Psoas muscle (tissue), 8 donors: ENCODE measurements around the gene ATXN2. TPM values are rescaled to one million over a fixed set of nuclear protein-coding genes. Genes with fewer than 3 reads are reported as not detected.

Experiments used
- ATAC-seq, 4 donors: fragments of 200-7000 bp; cut with Tn5 transposase; one replicate each; pipeline ENCODE4 v1.9.1; 2020; ENCODE audit warnings: moderate library complexity in 3 of 4, mild to moderate bottlenecking in 2 of 4
- DNase-seq, 2 donors: peaks; one replicate each; pipeline ENCODE4 v3.0.0-alpha.2; 2020
- H3K27ac ChIP-seq: fragments of 200-600 bp; one replicate; pipeline ENCODE4 v1.8.0; 2022
- H3K27me3 ChIP-seq, 3 donors: fragments of 200-600 bp in 1 of 3; one replicate each; pipeline versions ENCODE4 v1.6.1 to v1.8.0; 2013 to 2022; ENCODE audit warnings: low read length in 2 of 3, mild to moderate bottlenecking in 2 of 3, moderate library complexity in 1 of 3; ENCODE audit not compliant: insufficient read depth in 3 of 3
- H3K36me3 ChIP-seq, 2 donors: fragments of 200-600 bp in 1 of 2; one replicate each; pipeline versions ENCODE4 v1.6.1 to v1.8.0; 2013 to 2022; ENCODE audit warnings: low read depth in 1 of 2, mild to moderate bottlenecking in 1 of 2, moderate library complexity in 1 of 2; ENCODE audit not compliant: insufficient read depth in 1 of 2
- H3K4me1 ChIP-seq: fragments of 200-600 bp; one replicate; pipeline ENCODE4 v1.8.0; 2022
- H3K4me3 ChIP-seq: fragments of 200-600 bp; one replicate; pipeline ENCODE4 v1.8.0; 2022; ENCODE audit warnings: mild to moderate bottlenecking
- H3K9me3 ChIP-seq: fragments of 200-600 bp; one replicate; pipeline ENCODE4 v1.8.0; 2022
- WGBS, 3 donors: extraction: QIAGEN DNeasy Blood & Tissue Kit; methylation state at CpG; one replicate each; pipeline versions ENCODE4 v1.1.6 to v1.1.7; 2013; 5-methylcytosine and 5-hydroxymethylcytosine counted together
- intact Hi-C, 2 donors: fragments of 100-400 bp; cut with DNase I; formaldehyde crosslinking; loops; one replicate each; pipeline versions ENCODE4 v1.11.0 to v1.14.2; 2022
- polyA plus RNA-seq, 3 donors: library from polyadenylated mRNA; stranded (reverse); fragments of 200-250 nt; gene quantifications; one replicate each; pipeline ENCODE4 v1.2.3, GENCODE V29; 2013
- total RNA-seq, 4 donors: library from RNA; stranded (reverse); fragmentation: NEBNext Ultra II Directional in 2 of 4; extraction: Animal tissue kit (Norgen Biotek cat#: 25700) in 2 of 4; gene quantifications; one replicate each; pipeline versions ENCODE4 v1.2.1 to v1.2.4, GENCODE V29; 2021 to 2023
- TF ChIP-seq, protein P1 (sequence below): fragments of 200-600 bp; IDR thresholded peaks from one replicate; pipeline ENCODE4 v1.8.0; 2022; ENCODE audit warnings: antibody characterized with exemption
- donor health status: healthy with polysubstance abuse.
- donor health status: DM: no; HTN: no; CAD: no; lungs with moderate emphysema.
- donor health status: Bipolar disorder and iron deficiency.
- donor health status: healthy.
- donor health status: DM: yes; HTN: yes; CAD: no.
- donor health status: DM: no; HTN: no; CAD: no.
- donor health status: DM: no; HTN: no; CAD: no.
- donor health status: DM: yes; HTN: yes; CAD: no.

ATXN2 gene
- total and polyA plus RNA-seq, 7 donors, result 17.2 to 39.2 (median 32.9) TPM

DNA sequence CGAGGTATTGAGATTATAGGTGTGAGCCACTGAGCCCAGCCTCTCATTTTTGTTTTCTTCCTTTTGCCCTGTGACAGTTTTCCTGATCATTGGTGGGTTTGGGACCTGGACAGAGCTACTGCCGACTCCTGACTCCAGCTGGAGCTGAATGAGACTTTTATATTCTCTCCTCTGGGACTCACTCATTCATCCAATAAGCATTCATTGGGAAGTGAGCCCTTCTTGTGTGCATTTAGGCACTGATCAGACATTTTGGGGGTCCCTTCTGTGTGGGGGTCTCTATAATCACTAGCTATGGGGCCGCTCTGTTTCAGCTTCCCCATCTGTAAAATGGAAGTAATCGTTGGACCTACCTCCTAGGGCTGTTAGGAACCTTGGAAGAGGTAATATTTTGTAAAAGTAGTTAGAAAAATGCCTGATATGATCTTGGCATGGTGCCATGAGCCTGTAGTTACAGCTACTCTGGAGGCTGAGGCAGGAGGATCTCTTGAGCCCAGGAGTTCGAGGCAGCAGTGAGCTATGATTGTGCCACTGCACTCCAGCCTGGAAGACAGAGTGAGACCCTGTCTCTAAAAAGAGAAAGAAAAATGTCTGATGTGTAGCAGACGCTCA, 186.2 kb downstream of the ATXN2 start:
- Histone ChIP-seq H3K27ac (peak overlapping the region; percentile 74), H3K4me3 (no peak overlapping the region), H3K4me1 (peaks cover 42% of the 10 kb centered on the region), H3K36me3 (no peaks in the 10 kb centered on the region), H3K9me3 (no peaks in the 10 kb centered on the region), H3K27me3 (no peaks in the 10 kb centered on the region)
- ATAC-seq (no peak), DNase-seq (no peak)
- intact Hi-C loops, result no loop called here
- WGBS, 3 donors, result 60 to 68% (median 62%) methylated on average over 6 of the region's 6 CpGs
- TF ChIP-seq, protein P1, sequence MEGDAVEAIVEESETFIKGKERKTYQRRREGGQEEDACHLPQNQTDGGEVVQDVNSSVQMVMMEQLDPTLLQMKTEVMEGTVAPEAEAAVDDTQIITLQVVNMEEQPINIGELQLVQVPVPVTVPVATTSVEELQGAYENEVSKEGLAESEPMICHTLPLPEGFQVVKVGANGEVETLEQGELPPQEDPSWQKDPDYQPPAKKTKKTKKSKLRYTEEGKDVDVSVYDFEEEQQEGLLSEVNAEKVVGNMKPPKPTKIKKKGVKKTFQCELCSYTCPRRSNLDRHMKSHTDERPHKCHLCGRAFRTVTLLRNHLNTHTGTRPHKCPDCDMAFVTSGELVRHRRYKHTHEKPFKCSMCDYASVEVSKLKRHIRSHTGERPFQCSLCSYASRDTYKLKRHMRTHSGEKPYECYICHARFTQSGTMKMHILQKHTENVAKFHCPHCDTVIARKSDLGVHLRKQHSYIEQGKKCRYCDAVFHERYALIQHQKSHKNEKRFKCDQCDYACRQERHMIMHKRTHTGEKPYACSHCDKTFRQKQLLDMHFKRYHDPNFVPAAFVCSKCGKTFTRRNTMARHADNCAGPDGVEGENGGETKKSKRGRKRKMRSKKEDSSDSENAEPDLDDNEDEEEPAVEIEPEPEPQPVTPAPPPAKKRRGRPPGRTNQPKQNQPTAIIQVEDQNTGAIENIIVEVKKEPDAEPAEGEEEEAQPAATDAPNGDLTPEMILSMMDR, result no peak

DNA sequence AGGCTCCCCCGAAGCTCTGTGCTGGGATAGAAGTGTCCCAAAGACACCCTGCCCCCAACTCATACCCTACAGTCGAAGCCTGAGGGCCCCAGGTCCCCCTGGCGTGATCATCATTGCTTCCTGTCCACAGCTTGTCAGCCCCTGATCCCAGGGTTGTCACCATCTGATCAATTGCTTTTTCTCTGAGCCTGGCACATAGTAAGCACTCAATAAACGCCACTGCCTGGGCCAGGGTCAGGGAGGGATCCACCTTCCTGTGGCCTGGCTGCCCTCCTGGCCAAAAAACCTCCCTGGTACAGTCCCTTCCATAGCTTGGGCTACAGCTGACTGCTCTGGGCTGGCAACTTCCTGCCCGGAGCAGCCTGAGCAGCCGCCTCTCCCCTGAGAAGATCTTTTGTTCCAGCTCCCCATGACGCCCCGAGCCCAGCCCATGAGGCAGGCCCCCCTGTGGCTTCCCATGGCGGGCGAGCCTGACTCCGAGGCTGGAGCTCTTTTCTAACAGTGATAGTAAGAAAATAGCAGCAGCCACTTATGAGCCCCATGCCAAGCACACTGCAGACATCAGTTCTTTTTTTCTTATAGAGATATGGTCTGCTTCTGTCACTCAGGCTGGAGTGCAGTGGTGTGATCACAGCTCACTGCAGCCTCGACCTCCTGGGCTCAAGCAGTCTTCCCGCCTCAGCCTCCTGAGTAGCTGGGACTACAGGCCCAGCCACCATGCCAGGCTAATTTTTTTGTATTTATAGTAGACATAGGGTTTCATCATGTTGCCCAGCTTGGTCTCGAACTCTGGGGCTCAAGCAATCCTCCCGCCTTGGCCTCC, 186.9 kb downstream of the ATXN2 start:
- Histone ChIP-seq H3K27ac (peak overlapping the region; percentile 74), H3K4me3 (no peak overlapping the region), H3K4me1 (peaks cover 42% of the 10 kb centered on the region), H3K9me3 (no peaks in the 10 kb centered on the region), H3K36me3 (no peaks in the 10 kb centered on the region), H3K27me3 (no peaks in the 10 kb centered on the region)
- WGBS, 3 donors, result 58 to 64% (median 61%) methylated on average over 15 of the region's 15 CpGs
- no peak for DNase-seq
- intact Hi-C loops, result no loop called here
- TF ChIP-seq, protein P1, result no peak
- no peak for ATAC-seq

DNA sequence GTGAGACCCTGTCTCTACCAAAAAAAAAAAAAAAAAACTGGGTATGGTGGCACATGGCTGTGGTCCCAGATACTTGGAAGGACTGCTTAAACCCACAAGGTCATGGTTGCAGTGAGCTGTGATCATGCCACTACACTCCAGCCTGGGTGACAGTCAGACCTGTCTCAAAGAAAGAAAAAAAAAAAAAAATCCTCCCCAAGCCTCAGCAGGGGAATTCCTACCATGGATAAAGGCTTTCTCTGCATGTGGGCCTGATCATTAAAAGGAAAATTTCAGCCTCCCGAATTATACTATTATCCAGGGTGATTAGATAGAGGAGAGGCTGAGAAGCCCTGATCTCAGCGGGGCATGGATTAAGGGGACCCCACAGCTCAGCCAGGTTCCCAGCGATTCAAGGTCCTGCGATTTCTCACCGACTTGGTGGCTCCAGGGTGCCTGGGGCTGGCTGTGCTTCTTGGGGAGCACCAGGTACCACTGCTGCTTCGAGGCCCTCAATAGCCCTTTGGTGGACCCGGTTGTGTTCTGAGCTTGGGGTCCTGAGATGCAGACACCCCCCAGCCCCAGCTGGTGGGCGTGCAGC, 187.8 kb downstream of the ATXN2 start:
- whole genome bisulfite sequencing, 3 donors, result 80 to 85% (median 80%) methylated on average over 8 of the region's 8 CpGs
- no peak for DNase-seq
- intact Hi-C loops, result no loop called here
- ATAC-seq, result no peak
- TF ChIP-seq, protein P1, result no peak
- no peaks in the 10 kb centered on the region for H3K9me3 ChIP-seq
- no peaks in the 10 kb centered on the region for H3K36me3 ChIP-seq
- no peak overlapping the region for H3K4me3 ChIP-seq
- H3K27ac ChIP-seq, result peak overlapping the region; percentile 74
- no peaks in the 10 kb centered on the region for H3K27me3 ChIP-seq
- peaks cover 49% of the 10 kb centered on the region for H3K4me1 ChIP-seq

DNA sequence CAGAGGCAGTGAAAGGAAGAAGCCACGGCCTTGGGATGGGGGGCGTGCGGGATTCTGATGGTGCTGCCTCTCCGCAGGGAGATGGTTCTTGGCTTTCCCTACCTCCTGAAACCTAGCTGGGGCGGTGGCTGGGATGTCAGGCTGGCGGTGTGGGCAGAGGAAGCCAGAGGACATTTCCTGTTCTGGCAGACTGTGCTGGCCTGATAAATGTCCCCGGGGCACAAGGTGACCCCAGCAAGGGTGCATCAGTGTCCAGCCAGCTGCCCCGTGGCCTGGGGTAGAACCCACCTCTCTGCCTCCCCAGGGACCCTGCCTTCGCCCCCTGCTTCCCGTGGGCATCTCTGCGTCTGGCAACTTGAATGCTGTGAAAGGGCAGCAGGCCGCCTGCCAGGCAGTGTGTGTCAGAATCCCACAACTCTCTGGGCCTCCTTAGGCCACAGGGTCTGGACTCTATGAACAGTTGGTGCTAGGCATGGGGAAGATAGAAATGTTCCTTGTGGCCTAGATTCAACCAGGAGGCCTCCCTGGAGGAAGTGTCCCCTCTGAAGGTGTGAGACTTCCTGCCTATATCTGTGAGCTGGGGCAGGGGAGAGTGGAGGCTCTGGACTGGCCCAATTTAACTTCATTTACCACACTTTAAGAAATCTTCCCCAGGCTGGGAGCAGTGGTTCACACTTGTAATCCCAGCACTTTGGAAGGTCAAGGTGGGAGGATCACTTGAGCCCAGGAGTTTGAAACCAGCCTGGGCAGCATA, 188.5 kb downstream of the ATXN2 start:
- no peaks in the 10 kb centered on the region for H3K36me3 ChIP-seq
- peaks cover 49% of the 10 kb centered on the region for H3K4me1 ChIP-seq
- DNase-seq (no peak), ATAC-seq (no peak)
- H3K27ac ChIP-seq, result peak overlapping the region; percentile 74
- intact Hi-C loops, result no loop called here
- TF ChIP-seq, protein P1, result no peak
- H3K27me3 ChIP-seq, result no peaks in the 10 kb centered on the region
- H3K9me3 ChIP-seq, result no peaks in the 10 kb centered on the region
- WGBS, 3 donors, result 56 to 61% (median 60%) methylated on average over 12 of the region's 12 CpGs
- peak overlapping the region; percentile 46 for H3K4me3 ChIP-seq
